ENCODE measurements around the gene HELB. TPM values are rescaled to one million over a fixed set of nuclear protein-coding genes. Genes with fewer than 3 reads are reported as not detected.

The HELB gene
- total RNA-seq (2021; fragmentation: NEBNext Ultra II Directional; extraction: Animal tissue kit (Norgen Biotek cat#: 25700)) (6.5 and 7.6 TPM in 2 replicates), polyA plus RNA-seq (2011; rRNA removed) (1.4 and 1.8 TPM in 2 replicates), polyA minus RNA-seq (2011; rRNA and poly(A)+ RNA removed) (6.8 and 8.2 TPM in 2 replicates)
- 1.8 TPM for polyA plus RNA-seq (2011; cell fraction: cytosol; rRNA removed)
- 2.0 TPM for polyA plus RNA-seq (2011; cell fraction: nucleus; rRNA removed)
- polyA plus RNA-seq (2012, experiment 1 of 2), result 1.1 to 2.3 TPM (median 1.5 TPM) in 4 replicates
- polyA plus RNA-seq (2012, experiment 2 of 2), result 0.08 TPM
- polyA plus RNA-seq (2013, experiment 1 of 2), result 2.3 TPM
- polyA plus RNA-seq (2013, experiment 2 of 2), result 2.2 TPM
- 3.5 TPM for polyA minus RNA-seq (2011; cell fraction: cytosol; rRNA and poly(A)+ RNA removed)
- 17.4 TPM for polyA minus RNA-seq (2011; cell fraction: nucleus; rRNA and poly(A)+ RNA removed)
- long read RNA-seq, experiment 1, result 0 reads
- long read RNA-seq, experiment 2, full-length matches to known transcripts, result 1 of 2 reads
- long read RNA-seq, experiment 2, partial matches to known transcripts, result 0 of 2 reads
- long read RNA-seq, experiment 2, other reads (novel, unspliced or antisense), result 1 of 2 reads

GRCh38 chr12:66301944-66302826, at the start of gene HELB:
Gene HELB, plus strand, starts transcription at chr12:66302493. Its CDS starts 111 bp downstream, at chr12:66302604.
- peak within 1 kb of the TSS; percentile 98 for H2BK5ac ChIP-seq (ENCODE audit: low read depth, low read length)
- no peaks in the 10 kb centered on the region for H3K9me3 ChIP-seq (ENCODE audit: insufficient read depth in 2 of 2, low read depth in 1 of 2, low read length in 1 of 2)
- peak within 1 kb of the TSS; percentile 100 for H2AFZ ChIP-seq (ENCODE audit: low read length)
- peaks cover 1% of the 10 kb centered on the region; the same call in 1 of the 2 replicates for H3K23me2 ChIP-seq (ENCODE audit: low read depth, low read length)
- H4K91ac ChIP-seq (replicated peaks; ENCODE audit: insufficient read length, low read length), result peak within 1 kb of the TSS; percentile 99
- peak within 1 kb of the TSS; percentile 99 for H4K8ac ChIP-seq (ENCODE audit: extremely low read depth, insufficient read depth, low read length)
- H3K23ac ChIP-seq (ENCODE audit: insufficient read length), result no peak within 1 kb of the TSS
- H3K4me1 ChIP-seq (replicated peaks in 1 of 4; ENCODE audit: control insufficient read depth in 3 of 4, insufficient read depth in 4 of 4, low read length in 3 of 4), result peaks cover 0 to 9% (median 0%) of the 10 kb centered on the region in 4 experiments; a peak in 3 of 7 replicates
- peak within 1 kb of the TSS; percentile 73 to 95 (median 88) for H3K9ac ChIP-seq (replicated peaks in 1 of 4; ENCODE audit: extremely low read depth in 1 of 4, low read depth in 3 of 4, low read length in 3 of 4)
- no peaks in the 10 kb centered on the region for H3K27me3 ChIP-seq (replicated peaks in 1 of 4; ENCODE audit: control insufficient read depth in 3 of 4, extremely low read depth in 1 of 4, insufficient read depth in 3 of 4, low read length in 3 of 4)
- peak within 1 kb of the TSS; percentile 69 to 89 for H3K4me2 ChIP-seq (ENCODE audit: insufficient read depth in 1 of 2, low read depth in 2 of 2, low read length in 2 of 2)
- H2AK5ac ChIP-seq (ENCODE audit: low read depth, low read length), result no peak within 1 kb of the TSS
- H3K79me2 ChIP-seq (ENCODE audit: control insufficient read depth in 1 of 2, insufficient read depth in 2 of 2, low read length in 2 of 2), result peaks cover 0 to 3% of the 10 kb centered on the region in 2 experiments; a peak in 1 of 4 replicates
- peak within 1 kb of the TSS; percentile 97 for H4K5ac ChIP-seq (ENCODE audit: insufficient read length, low read depth, low read length)
- peak within 1 kb of the TSS; percentile 90; the same call in 1 of the 2 replicates for H3K18ac ChIP-seq (ENCODE audit: extremely low read depth, low read length)
- H3K36me3 ChIP-seq (ENCODE audit: control insufficient read depth in 2 of 4, insufficient read depth in 4 of 4, low read length in 3 of 4), result peaks cover 0 to 12% (median 2%) of the 10 kb centered on the region in 4 experiments; a peak in 3 of 8 replicates
- ChIA-PET POLR2A (ENCODE audit: partially characterized antibody) (interaction anchor here (0.6 to 1.8 kb wide), 7 partner anchors 9 to 966 kb away, joined by 3 to 5 read pairs (median 3); partner anchors contain the start of gene TMBIM4), CTCF (ENCODE audit: partially characterized antibody) (interaction anchor here (0.6 to 1.9 kb wide), 9 partner anchors 11 to 1244 kb away, joined by 3 to 8 read pairs (median 3); no protein-coding TSS in a partner anchor)
- peak within 1 kb of the TSS; percentile 80 to 96 (median 94) for H3K4me3 ChIP-seq (ENCODE audit: extremely low read depth in 1 of 4, insufficient read depth in 2 of 4, low read depth in 3 of 4, low read length in 4 of 4)
- WGBS, 2 experiments (ENCODE audit: extremely low coverage in 1 of 2, insufficient coverage in 1 of 2, insufficient read length in 1 of 2, insufficient replicate concordance in 2 of 2, low coverage in 1 of 2, low lambda C conversion rate in 2 of 2, missing lambda C conversion rate in 1 of 2), result 5% methylated on average over 35 of the region's 45 CpGs; no CpG with 5 or more reads in 1 of the 2 experiments
- peak; percentile 94 for FAIRE-seq
- no peaks in the 10 kb centered on the region for H3K79me1 ChIP-seq (ENCODE audit: low read depth, low read length)
- H2BK15ac ChIP-seq (ENCODE audit: low read length), result peak within 1 kb of the TSS; percentile 96; the same call in 1 of the 2 replicates
- H2BK120ac ChIP-seq (replicated peaks; ENCODE audit: low read depth, low read length), result no peak within 1 kb of the TSS
- peak within 1 kb of the TSS; percentile 96 for H3K56ac ChIP-seq (replicated peaks; ENCODE audit: insufficient read length, low read depth, low read length)
- peak within 1 kb of the TSS; percentile 99; the same call in 1 of the 2 replicates for H2BK12ac ChIP-seq (ENCODE audit: low read depth, low read length)
- no peaks in the 10 kb centered on the region for H4K20me1 ChIP-seq (replicated peaks in 1 of 2; ENCODE audit: control insufficient read depth in 1 of 2, insufficient read depth in 2 of 2, low read length in 2 of 2)
- H3K14ac ChIP-seq (ENCODE audit: insufficient read length), result no peak within 1 kb of the TSS
- H3K27ac ChIP-seq (ENCODE audit: low read depth, low read length), result peak within 1 kb of the TSS; percentile 81
- DNase-seq (ENCODE audit: low read depth in 1 of 2, low spot score in 2 of 2), result peak; percentile 96
- peak within 1 kb of the TSS; percentile 98 for H3K4ac ChIP-seq (replicated peaks; ENCODE audit: insufficient read length, low read depth, low read length)
- H2BK20ac ChIP-seq (ENCODE audit: low read length), result no peak within 1 kb of the TSS
- peak; percentile 88 for TF ChIP-seq TAF1 (IDR thresholded peaks at IDR 0.05; ENCODE audit: low read depth, low read length)
- no peak for TF ChIP-seq CBX8 (IDR thresholded peaks at IDR 0.05; ENCODE audit: borderline replicate concordance, low read depth, low read length)
- TF ChIP-seq CEBPB (IDR thresholded peaks at IDR 0.05; ENCODE audit: low read depth, low read length), result no peak
- TF ChIP-seq TCF12 (IDR thresholded peaks at IDR 0.05; ENCODE audit: low read depth, low read length), result no peak
- no peak for TF ChIP-seq POU5F1 (IDR thresholded peaks at IDR 0.05; ENCODE audit: low read depth, low read length)
- TF ChIP-seq POLR2AphosphoS5 (IDR thresholded peaks at IDR 0.05; ENCODE audit: low read depth, low read length), result peak; percentile 87
- TF ChIP-seq MAX (IDR thresholded peaks at IDR 0.05), result peak; percentile 65
- peak; percentile 72 to 94 for TF ChIP-seq POLR2A (IDR thresholded peaks at IDR 0.05; ENCODE audit: control extremely low read depth in 1 of 2, low read depth in 2 of 2, low read length in 2 of 2)
- no peak for TF ChIP-seq FOSL1 (IDR thresholded peaks at IDR 0.05; ENCODE audit: insufficient read depth, low read depth, low read length)
